Gastrocnemius medialis (tissue), 4 donors: ENCODE data around the gene CHTF18. TPM values are rescaled to one million over a fixed set of nuclear protein-coding genes. Genes with fewer than 3 reads are reported as not detected.

Source experiments
- ATAC-seq, 2 donors: fragments of 150-250 bp; one replicate each; pipeline ENCODE4 v1.9.1; 2016
- DNase-seq, 2 donors: peaks; one replicate each; pipeline ENCODE4 v3.0.0-alpha.2; 2019
- H3K27ac ChIP-seq, 4 donors: fragments of 200-600 bp; sonication (generic); 1 replicate in 1 of 4; 2 replicates in 3 of 4; pipeline ENCODE4 v1.5.1; 2016 to 2018; ENCODE audit warnings: mild to moderate bottlenecking in 2 of 4, moderate library complexity in 1 of 4
- H3K27me3 ChIP-seq, 3 donors: fragments of 200-600 bp; sonication (generic) in 2 of 3; 1 replicate in 1 of 3; 2 replicates in 2 of 3; pipeline versions ENCODE4 v1.5.1 to v1.6.0; 2016 to 2019; ENCODE audit warnings: mild to moderate bottlenecking in 1 of 3, moderate library complexity in 1 of 3
- H3K36me3 ChIP-seq, 2 donors: fragments of 200-600 bp; sonication (generic) in 1 of 2; one replicate each; pipeline ENCODE4 v1.5.1; 2017 to 2018
- H3K4me1 ChIP-seq, 2 donors: fragments of 200-600 bp; sonication (generic) in 1 of 2; one replicate each; pipeline ENCODE4 v1.5.1; 2016 to 2017; ENCODE audit warnings: mild to moderate bottlenecking in 2 of 2
- H3K4me3 ChIP-seq, 4 donors: fragments of 200-600 bp; sonication (generic) in 3 of 4; 1 replicate in 1 of 4; 2 replicates in 3 of 4; pipeline ENCODE4 v1.5.1; 2016 to 2019; ENCODE audit warnings: mild to moderate bottlenecking in 2 of 4
- H3K9me3 ChIP-seq, 3 donors: fragments of 200-600 bp; sonication (generic) in 2 of 3; 1 replicate in 1 of 3; 2 replicates in 2 of 3; pipeline ENCODE4 v1.5.1; 2016 to 2019
- POLR2A ChIP-seq, 2 donors: fragments of 450-650 bp; IDR thresholded peaks; one replicate each; pipeline ENCODE4 v1.6.1; 2017; ENCODE audit warnings: antibody characterized with exemption in 2 of 2, mild to moderate bottlenecking in 2 of 2, moderate library complexity in 2 of 2
- in situ Hi-C, 4 donors: fragments of 200-750 bp; cut with MboI; loops; one replicate each; pipeline versions ENCODE4 v1.15.0 to v1.8.0; 2017; ENCODE audit warnings: low sequenced_read_pairs in 4 of 4
- intact Hi-C: fragments of 100-400 bp; cut with DNase I; formaldehyde crosslinking; loops from one replicate; pipeline ENCODE4 v1.15.1; 2023; ENCODE audit warnings: low total_unique reads
- total RNA-seq, 4 donors: library from RNA; depleted of rRNA; stranded (reverse); fragments of >200 nt; gene quantifications; one replicate each; pipeline versions ENCODE4 v1.1.0 to v1.2.3, GENCODE V29; 2016
- TF ChIP-seq, protein P1 (sequence below), 5 experiments: fragments of 450-650 bp in 3 of 5; fragments of 200-600 bp in 2 of 5; sonication (generic) in 2 of 5; IDR thresholded peaks in 4 of 5; conservative IDR thresholded peaks in 1 of 5; 1 replicate in 4 of 5; 2 replicates in 1 of 5; pipeline ENCODE4 v1.5.1; 2016 to 2019; ENCODE audit warnings: antibody characterized with exemption in 5 of 5, mild to moderate bottlenecking in 3 of 5, moderate library complexity in 3 of 5

Gene CHTF18
- total RNA-seq, 4 donors from 2014 or later: 0.44 to 5.8 (median 3.1) TPM

DNA sequence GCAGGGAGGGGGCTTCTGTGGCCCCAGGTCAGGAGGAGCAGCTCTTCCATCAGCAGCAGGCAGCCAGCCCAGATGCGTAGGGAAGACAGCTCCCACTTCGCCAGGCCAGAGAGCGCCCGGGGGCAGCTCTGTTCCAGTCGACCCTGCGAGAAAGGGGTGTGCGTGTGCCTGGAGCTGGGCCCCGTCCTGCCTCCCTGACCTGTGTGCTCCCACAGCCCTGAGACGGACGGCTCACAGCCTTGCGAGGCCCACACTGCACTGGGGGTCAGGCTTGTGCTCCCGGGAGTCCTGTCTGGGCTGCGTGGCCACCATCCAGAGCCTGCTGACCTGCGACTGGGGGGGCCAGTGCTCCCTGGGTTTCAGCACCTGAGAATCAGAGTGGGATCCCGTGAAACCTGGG is 28.4 kb upstream of the CHTF18 start:
- no peak for ATAC-seq
- no peak for DNase-seq
- Histone ChIP-seq H3K4me3 (no peak overlapping the region), H3K4me1 (no peaks in the 10 kb centered on the region), H3K9me3 (no peaks in the 10 kb centered on the region), H3K36me3 (no peaks in the 10 kb centered on the region), H3K27me3 (peaks cover 0 to 22% (median 15%) of the 10 kb centered on the region in 3 donors), H3K27ac (no peak overlapping the region)
- in situ Hi-C loops (no loop called here), intact Hi-C loops (no loop called here)
- TF ChIP-seq POLR2A (IDR thresholded peaks at IDR 0.05): no peak
- TF ChIP-seq, protein P1, sequence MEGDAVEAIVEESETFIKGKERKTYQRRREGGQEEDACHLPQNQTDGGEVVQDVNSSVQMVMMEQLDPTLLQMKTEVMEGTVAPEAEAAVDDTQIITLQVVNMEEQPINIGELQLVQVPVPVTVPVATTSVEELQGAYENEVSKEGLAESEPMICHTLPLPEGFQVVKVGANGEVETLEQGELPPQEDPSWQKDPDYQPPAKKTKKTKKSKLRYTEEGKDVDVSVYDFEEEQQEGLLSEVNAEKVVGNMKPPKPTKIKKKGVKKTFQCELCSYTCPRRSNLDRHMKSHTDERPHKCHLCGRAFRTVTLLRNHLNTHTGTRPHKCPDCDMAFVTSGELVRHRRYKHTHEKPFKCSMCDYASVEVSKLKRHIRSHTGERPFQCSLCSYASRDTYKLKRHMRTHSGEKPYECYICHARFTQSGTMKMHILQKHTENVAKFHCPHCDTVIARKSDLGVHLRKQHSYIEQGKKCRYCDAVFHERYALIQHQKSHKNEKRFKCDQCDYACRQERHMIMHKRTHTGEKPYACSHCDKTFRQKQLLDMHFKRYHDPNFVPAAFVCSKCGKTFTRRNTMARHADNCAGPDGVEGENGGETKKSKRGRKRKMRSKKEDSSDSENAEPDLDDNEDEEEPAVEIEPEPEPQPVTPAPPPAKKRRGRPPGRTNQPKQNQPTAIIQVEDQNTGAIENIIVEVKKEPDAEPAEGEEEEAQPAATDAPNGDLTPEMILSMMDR (IDR thresholded peaks at IDR 0.05 in 4 of 5, conservative IDR thresholded peaks at IDR 0.05 in 1 of 5): no peak

DNA sequence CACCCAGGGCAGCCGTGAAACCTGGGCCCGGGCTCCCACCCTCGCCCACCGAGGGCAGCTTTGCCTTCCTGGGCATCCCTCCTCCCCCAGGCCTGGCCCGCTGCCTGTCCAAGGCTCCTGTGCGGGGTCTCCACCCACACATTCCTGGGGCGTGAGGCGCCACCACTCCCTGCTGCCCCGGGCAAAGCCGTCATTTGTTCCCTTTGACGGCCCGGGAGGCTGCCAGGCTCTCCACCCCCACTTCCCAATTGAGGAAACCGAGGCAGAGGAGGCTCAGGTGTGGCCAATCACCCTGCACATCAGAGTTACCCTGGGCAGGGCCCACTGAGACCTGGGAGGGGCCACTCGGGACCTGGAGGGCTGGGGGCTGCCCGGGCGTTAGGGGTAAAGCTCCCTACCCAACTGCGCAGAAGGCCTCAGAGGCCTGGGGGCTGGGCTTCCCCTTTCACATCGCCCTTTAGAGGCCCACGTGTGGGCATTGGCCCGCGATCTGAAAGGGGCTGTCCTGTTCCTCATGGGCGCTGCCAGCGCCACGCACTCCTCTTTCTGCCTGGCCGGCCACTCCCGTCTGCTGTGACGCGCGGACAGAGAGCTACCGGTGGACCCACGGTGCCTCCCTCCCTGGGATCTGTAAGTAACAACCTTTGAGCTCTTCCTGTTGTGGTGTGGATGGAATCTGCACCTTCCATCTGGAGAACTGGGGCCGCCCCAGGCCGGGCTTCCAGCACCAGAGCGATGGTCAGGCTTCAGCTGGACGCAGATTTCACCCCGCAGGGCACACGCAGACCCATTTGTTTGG is 27.7 kb upstream of the CHTF18 start, which contains the start of gene MSLN:
MSLN (plus strand) TSS at position 190 of the 799 bp plus-strand sequence. CDS start 1,947 bp downstream, outside the sequence.
- H3K4me1 ChIP-seq: no peaks in the 10 kb centered on the region
- no peak within 1 kb of the TSS for H3K27ac ChIP-seq
- ATAC-seq (no peak), DNase-seq (no peak)
- H3K27me3 ChIP-seq: peaks cover 0 to 19% (median 18%) of the 10 kb centered on the region in 3 donors
- H3K4me3 ChIP-seq: no peak within 1 kb of the TSS
- in situ Hi-C loops: no loop called here
- intact Hi-C loops: no loop called here
- H3K36me3 ChIP-seq: no peaks in the 10 kb centered on the region
- TF ChIP-seq, protein P1 (IDR thresholded peaks at IDR 0.05 in 4 of 5, conservative IDR thresholded peaks at IDR 0.05 in 1 of 5): no peak
- TF ChIP-seq POLR2A (IDR thresholded peaks at IDR 0.05): no peak
- H3K9me3 ChIP-seq: no peaks in the 10 kb centered on the region

DNA sequence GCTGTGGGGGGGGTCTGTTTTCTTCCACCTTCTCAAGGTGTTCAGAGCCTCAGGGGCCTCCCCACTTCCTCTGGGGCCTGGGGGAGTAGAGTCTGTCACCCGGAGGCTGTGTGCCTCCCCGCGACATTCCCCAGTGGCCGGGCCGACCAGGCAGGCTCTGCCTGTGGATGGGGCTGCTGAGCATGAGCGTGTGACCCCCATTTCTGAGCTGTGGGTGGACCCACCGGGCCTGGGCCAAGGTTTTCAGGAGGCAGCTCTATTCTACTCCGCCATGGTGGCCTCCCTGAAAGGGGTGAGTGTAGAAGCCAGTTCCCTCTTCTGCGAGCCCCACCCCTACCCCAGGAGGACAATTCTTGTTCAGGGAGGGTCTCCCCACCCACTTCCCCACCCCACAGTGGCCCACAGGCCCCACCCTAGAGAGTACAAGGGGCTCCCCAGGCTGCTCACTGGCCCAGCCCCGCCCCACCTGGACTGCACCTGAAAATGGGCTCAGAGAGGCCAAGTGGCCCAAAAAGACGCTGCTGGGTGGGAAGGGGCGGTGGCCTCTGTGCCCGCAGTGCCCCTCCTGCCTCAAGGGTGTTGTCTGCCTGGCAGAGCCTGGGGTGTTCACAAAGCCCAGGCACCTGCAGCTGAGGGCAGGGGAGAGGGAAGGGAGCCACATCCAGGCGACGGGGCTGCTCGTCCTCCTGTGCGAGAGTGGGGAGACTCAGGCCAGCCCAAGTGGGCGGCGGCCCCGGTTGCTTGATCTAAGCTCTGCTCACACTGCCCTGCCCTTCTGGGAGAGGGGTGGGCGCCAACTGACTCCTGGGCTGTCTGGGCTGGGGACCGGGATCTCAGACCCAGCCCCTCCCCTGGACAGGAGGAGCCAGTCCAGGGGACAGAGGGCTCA is 26.6 kb upstream of the CHTF18 start:
- no peaks in the 10 kb centered on the region for H3K4me1 ChIP-seq
- no peaks in the 10 kb centered on the region for H3K36me3 ChIP-seq
- peaks cover 0 to 19% (median 15%) of the 10 kb centered on the region in 3 donors for H3K27me3 ChIP-seq
- H3K27ac ChIP-seq: no peak overlapping the region
- intact Hi-C loops (no loop called here), in situ Hi-C loops (no loop called here)
- ATAC-seq: no peak
- no peak for TF ChIP-seq POLR2A (IDR thresholded peaks at IDR 0.05)
- TF ChIP-seq, protein P1 (IDR thresholded peaks at IDR 0.05 in 4 of 5, conservative IDR thresholded peaks at IDR 0.05 in 1 of 5): no peak
- no peaks in the 10 kb centered on the region for H3K9me3 ChIP-seq
- no peak for DNase-seq
- no peak overlapping the region for H3K4me3 ChIP-seq

DNA sequence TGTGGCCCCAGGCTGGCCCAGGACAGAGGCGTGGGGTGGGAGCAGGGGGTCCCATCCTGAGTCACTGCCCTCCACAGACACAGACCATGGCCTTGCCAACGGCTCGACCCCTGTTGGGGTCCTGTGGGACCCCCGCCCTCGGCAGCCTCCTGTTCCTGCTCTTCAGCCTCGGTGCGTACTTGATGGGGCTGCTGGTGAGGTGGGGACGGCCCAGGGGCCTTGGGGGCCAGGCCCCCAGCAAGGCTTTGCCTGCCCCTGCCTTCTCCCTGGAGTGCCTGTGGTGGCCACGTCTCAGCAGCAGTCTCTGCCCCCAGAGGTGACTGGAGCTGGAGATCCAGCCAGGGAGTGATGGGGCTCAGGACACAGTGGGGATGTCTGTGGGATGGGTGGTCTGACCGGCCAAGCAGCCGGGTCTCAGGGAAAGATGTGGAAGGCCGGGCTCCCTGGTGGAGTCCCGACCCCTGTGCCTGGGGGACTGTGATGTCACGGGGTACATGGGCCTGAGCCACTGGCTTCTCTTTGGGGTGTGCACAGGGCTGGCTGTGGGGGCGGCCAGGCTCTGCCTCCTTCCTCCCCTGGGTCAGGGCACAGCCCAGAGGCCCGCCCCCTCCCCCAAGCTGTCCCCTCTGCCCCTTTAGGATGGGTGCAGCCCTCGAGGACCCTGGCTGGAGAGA is 25.7 kb upstream of the CHTF18 start:
- peaks cover 0 to 19% (median 15%) of the 10 kb centered on the region in 3 donors for H3K27me3 ChIP-seq
- ATAC-seq: no peak
- H3K36me3 ChIP-seq: no peaks in the 10 kb centered on the region

More for the DNA sequence above, 25.7 kb upstream of the CHTF18 start:
- Histone ChIP-seq H3K4me3 (no peak overlapping the region), H3K9me3 (no peaks in the 10 kb centered on the region), H3K27ac (no peak overlapping the region), H3K4me1 (no peaks in the 10 kb centered on the region)
- no peak for TF ChIP-seq POLR2A (IDR thresholded peaks at IDR 0.05)
- TF ChIP-seq, protein P1 (IDR thresholded peaks at IDR 0.05 in 4 of 5, conservative IDR thresholded peaks at IDR 0.05 in 1 of 5): no peak
- DNase-seq: no peak
- in situ Hi-C loops: no loop called here
- intact Hi-C loops: no loop called here
